LoVo (cell line): ENCODE results near the gene TMTC2.
A peak's percentile ranks its signal among the peaks of the same experiment; 100 is the strongest.

Source experiments
- DNase-seq: peaks from one replicate; pipeline ENCODE4 v3.0.0-alpha.2; 2016; ENCODE audit warnings: low spot score

The TMTC2 gene

DNA sequence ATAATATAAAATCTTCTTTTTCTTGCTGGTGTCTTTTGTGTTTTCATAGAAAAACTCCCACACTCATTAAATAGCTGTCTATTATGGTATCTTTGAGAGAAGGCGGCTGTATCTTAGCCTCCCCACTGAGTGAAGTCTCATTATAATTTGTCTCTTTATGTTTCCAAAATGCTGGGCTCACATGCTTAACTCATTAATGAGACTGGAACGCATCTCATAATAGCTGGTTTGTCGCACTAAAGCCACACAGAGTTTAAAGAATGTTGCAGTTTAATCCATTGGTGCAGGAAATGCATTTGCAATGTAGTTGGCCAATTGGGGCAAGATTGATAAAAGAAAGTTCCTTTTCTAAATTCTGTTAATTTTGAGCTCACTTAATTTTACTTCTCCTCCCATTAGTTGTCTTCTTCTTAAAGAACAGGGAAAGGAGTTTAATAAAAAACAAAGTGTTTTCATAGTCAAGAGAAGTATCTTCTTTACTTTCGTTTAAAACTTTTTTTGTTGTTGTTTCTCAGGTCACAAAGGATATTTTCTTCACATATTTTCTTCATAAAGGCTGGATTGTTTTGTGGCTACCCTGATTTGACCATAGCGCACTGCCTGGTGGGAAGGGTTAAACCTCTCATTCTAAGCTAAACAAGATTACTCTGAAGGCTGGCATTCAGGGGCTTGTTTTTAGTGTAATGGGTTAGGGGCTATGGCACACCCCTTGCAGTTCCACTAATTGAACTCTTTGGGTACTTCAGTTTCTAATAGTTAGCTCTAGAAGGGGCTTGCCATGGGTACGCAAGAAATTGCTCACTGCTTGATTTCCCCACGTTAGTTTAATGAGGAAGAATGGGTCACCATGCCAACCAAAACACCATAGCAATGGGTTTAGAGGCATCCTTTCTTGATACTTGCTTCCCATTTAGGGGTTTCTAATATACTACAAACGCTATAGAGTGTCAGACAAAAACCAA is 197.0 kb downstream of the TMTC2 start:
- DNase-seq: no peak

DNA sequence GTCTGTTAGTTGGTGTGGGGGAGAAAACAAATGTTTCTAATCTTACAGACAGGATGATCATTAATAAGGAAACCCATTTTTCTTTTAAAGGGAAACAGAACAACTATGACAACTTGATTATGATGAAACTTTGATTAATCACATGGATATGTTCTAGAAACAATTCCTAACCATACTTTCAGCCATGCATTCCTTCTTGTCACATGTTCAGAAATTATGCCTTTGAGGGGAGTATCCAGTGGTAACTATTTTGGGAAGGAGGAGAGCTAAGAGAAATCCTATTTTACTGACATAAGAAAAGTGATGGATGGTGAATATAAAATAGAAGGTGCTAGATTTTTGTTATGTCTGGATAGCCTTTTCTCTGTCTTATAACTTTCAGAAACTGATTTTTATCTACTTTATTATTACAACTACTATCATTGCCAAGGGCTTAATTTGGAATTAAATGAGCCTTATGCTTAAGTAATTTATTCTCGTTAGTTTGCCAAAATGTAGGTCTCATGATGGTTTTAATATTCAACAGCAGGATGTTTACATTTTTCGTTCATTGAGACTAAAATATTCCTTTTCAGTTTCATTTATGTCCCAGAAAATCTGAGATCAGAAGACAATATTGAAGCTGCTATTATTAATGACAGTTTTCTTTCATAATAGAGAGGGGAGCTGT is 200.1 kb downstream of the TMTC2 start:
- no peak for DNase-seq

DNA sequence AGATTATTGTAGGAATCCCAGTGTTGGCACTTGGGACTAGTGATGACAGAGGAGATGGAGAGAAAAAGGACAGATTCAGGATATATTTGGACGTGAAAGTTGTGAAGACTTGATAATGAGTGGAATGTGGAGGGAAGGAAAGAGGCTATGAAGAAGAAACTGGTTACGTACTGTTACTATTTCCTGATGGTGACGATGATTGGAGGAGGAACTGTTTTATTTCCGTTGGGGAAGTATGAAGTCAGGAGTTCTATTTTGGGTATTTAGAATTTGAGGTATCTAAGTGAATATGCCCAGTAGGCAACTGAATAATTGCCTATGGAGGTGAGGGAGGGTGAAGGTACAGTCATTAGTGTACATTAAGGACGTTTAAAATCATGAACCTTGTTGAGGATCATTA is 207.2 kb downstream of the TMTC2 start:
- no peak for DNase-seq

DNA sequence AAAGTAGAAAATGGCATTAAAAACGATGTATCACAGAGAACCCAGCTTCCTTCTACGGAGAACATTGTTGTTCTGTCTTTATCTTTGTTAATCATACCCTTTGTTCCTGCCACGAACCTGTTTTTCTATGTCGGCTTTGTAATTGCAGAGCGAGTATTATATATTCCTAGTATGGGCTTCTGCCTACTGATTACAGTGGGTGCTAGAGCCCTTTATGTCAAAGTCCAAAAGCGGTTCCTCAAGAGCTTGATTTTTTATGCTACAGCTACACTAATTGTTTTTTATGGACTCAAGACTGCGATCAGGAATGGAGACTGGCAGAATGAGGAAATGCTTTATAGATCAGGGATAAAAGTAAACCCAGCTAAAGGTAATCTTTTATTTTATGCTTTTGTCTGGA is 209.6 kb downstream of the TMTC2 start:
- no peak for DNase-seq

DNA sequence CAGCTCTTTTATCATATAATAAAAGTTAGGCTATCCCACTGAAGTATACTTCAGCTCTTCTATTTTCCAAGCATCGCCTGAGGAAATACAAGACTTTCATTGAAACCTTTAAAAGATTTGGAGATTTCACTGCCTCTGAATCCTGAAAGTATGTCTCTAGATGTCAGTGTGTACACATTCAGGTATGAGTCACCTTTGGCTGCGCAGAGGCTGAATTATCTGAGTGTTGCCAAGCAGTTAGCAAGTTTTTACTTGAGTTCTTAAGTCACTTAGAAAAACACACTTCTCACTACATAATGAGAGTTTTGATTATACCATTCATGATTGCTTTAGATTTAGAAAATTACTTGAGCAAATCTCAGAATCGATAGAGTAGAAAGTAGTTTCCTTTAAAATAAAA is 210.3 kb downstream of the TMTC2 start:
- peak; percentile 9 for DNase-seq

DNA sequence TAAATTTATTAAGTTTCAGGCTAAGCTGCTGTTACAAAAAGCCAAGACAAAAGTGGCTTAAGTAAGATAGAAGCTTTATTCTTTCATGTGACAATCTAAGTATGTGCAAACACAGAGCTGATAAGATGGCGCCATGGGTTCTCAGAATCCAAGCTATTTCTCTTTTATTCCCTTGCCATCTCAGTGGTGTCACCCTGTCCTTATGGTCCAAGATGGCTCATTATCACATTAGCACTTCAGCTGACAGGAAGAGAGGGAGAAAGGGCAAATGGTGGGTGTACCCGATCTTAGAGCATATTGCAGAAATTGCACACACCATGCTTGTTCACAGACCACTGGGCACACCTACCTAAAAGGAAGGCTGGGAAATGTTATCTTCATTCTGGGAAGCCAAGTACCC is 211.7 kb downstream of the TMTC2 start:
- DNase-seq: no peak

DNA sequence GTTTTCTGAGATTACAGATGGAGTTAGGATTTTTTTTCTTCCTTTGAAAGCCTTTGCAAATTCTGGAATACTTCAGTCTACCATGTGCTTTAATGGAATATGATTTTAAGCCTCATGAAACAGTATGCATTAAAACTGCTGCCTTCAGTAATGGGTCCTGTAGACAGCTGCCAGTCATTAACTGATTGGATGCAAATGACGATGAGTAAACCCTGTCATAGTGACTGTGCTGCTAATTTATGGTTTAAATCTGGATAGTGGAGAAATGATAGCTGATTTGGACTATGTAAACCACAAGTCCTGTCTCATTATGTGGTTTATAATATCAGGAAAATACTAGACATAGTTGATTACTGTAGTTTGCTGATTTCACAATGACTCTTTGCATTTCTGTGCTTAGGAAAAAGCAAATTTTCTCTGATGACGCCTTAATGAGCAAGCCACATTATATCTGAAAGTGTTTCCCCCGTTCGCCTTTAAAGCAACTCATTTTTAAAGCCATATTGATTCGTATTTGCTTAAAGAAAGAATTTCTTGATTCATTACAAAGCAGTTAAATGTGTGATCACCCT is 217.6 kb downstream of the TMTC2 start:
- DNase-seq: no peak

DNA sequence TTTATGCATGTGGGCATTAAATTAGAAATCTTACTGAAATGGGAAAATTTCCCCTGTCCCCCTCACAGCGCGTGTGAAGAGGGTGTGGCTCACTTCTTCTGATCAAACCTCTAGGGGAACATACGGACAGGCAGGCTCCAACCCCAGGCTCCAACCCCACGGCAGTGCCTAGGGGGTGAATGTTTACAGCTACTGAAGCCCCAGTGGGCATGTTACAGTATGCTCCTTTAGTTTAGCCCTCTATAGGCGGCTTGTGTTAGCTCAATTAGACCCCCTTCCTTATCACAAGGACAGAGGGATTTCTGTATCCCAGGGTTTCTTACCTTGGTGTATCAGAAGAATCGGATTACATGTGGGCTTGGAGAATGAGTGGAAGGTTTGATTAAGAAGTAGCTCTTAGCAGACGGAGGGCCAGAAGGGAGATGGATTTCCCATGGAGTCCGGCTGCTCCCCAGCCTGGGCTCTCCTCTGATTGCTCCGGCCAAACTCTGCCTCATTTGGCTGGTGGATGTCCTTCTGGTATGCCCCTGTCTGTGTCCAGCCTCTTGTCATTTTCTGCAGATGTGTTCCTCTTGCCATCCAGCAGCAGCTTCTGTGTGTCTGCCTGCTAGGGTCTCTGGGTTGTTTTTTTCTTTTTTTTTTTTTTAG is 223.7 kb downstream of the TMTC2 start:
- no peak for DNase-seq

DNA sequence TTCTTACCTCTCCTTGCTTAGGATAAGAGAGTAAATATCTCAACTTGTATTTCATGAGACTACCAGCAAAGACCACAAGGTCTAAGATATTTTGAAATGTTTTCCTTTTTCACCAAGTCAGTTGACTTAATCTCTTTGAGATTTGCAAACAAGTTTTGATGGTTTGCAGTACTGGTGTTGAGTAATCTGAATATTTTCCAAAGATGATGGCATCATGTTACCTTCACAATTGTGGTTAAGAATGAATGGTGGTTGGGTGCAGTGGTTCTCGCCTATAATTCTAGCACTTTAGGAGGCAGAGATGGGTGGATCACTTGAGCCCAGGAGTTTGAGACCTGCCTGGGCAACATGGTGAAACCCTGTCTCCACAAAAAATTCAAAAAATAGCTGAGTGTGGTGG is 225.7 kb downstream of the TMTC2 start:
- no peak for DNase-seq

DNA sequence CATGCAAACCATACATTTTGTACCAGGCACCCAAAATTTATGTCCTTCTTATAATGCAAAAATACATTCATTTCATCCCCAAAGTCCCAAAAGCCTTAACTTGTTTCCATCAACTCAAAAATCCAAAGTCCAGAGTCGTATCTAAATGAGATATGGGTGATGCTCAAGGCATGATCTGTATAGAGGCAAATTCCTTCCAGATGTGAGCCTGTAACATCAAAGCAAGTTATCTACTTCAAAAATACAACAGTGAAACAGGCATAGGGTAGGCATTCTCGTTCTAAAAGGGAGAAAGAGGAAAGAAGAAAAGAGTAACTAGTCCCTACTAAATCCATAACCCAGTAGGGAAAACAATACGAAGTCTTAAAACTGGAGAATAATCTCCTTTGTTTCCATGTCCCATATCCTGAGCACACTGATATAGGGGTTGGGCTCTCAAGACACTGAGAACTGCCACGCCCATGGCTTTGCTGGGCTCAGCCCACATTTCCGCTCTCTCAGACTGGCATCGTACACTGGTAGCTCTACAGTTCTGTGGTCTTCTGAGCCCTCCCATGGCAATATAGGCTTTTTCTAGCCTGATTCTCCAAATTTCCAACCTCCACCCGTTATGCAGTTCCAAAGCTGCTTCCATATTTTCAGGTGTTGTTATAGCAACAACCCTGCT is 232.8 kb downstream of the TMTC2 start:
- DNase-seq: no peak

DNA sequence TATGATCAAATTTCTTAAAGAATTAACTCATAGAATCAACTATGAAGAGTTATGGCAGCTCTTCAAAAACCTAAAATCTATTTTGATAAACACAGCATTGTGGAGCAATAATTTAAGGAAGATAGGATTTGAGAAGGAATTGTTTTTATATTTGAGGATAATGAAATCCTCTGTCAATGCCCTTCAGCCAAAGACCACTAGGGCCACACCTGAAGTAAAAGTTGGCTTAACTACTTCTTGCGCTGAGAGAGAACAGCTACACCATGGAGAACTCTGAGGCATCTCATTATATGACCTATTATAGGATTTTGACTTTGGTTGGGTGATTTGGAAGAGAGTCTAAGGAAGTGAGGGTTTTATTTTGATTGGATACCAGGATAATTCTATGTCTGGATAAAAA is 237.2 kb downstream of the TMTC2 start:
- DNase-seq: no peak

DNA sequence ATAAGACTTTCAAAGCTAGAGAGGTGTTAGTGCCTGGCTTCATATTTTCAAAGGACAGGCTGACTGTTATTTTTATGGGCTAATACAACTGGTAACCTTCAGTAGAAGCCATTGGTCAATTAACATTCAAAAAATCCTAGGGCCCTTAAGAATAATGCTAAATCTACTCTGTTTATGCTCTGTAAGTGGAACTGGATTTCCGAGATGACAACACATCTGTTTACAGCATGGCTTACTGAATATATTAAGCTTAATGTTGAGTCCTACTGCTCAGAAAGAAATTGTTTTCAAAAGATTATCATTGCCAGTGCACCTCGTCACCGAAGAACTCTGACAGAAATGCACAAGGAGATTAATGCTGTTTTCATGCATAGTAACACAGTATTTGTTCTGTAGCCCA is 239.9 kb downstream of the TMTC2 start:
- no peak for DNase-seq

DNA sequence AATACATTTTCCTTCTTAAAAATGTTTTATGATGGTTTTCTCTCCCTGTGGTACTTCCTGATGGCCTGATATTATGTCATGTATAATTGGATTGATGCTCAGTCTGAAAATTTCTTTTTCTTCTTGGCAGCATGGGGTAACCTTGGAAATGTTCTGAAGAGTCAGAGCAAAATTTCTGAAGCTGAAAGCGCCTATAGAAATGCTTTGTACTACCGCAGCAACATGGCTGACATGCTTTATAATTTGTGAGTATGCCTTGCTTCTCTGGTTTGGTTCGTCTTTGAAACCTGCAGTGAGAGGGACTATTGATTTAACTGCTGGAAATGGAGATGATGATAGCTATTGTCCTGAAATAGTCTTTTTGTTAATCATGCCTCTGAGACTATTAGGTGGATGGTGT is 243.6 kb downstream of the TMTC2 start:
- DNase-seq: no peak

DNA sequence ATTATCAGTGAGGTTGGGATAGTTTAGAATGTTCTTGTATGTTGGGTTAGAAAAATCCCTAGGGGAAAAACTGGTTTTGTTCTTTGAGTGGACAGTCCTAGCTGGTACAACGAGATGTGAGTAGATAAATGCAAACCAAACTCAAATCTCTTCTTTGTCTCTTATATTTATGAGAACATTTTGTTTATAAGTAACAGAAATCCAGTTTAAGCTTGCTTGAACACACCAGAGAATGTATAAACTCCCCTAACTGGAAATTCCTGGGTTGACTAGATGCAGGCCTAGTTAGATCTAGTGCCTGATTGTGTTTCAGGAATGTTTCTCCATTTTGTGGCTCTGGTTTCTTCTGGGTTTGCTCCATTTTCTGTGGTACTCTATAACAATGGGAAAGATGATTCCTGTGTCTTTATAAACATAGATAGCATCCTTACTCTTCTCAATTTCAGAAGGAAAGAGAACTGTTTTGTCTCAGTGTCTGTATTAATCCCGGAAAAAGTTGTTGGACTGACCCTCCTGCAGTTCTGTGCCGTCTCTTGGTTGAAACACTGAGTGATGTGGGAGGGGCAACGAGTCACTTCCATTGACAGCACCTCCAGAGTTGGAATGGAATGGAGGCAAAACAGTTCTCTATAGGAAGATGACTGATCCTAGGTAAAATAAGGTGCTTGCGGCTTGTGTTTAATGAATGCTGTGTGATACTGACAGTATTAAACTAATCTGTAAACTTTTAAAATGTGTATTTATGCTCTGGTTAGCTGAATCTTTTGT is 244.8 kb downstream of the TMTC2 start:
- DNase-seq: no peak

DNA sequence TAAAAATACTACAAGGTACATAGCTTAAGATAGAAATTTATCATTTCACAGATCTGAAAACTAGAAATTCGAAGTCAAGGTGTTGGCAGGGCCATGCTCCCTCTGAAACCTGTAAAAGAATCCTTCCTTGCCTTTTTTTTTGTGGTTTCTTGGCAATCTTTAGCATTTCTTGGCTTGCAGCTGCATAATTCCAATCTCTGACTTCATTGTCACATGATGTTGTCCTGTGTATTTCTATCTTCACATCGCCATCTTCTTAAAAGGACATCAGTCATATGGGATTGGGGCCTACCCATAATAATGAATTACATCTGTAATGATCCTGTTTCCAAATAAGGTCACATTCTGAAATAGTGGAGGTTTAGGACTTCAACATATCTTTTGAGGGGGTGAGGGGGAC is 250.4 kb downstream of the TMTC2 start:
- no peak for DNase-seq

DNA sequence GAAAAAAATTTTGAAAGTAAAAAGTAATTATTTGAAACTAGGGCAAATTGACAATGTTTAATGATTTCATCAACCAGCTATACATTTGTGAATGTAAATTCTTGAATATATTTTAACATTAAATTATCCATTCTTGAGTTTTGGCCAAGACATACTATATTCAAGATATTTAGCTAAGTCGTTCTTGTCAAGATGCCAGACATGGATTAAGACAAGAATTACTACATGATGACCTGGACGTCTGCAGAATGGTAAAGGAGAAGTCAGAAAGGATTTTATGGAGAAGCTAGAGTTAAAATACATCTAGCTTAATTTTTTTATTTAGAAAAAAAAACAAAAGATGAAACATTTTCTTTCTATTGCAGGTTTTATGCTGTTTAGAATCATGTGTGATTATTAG is 255.8 kb downstream of the TMTC2 start:
- DNase-seq: no peak

DNA sequence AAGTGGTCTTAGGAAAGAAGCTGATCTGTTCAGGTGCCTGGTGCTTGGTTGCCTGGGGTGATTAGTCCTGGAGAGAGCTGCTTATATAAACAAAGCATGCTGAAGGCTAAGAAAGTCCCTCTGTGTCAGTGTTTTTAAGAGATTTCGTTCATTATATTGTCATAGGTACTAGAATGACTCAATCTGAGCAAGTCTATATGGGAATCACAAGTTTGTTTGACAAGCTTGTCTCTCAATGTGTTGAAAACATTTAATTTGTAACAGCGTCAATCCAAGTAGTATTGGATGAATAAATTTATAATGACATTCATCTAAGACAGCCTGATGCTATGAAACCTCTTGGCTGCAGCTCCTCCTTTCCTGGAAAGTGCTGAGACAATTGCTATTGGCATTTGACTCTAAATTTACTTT is 256.3 kb downstream of the TMTC2 start:
- DNase-seq: no peak

DNA sequence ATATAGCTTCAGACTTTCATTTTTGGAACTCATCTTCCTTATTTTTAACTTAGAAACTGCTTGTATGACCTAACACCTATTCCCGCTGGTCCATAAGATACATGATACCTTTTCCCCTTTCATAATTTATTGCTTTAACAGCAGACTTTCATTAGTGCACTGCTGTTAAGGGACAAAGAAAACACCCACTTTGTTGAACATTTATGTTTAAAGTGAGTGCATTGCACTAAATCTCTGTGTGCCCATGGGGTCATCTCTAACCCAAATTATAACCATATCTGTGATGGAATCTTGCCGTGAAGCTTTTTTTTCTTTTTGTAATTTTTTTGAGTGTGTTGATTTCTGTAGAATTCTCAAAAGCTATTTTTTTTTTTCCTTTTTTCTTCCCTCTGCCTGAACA is 261.8 kb downstream of the TMTC2 start:
- DNase-seq: no peak

DNA sequence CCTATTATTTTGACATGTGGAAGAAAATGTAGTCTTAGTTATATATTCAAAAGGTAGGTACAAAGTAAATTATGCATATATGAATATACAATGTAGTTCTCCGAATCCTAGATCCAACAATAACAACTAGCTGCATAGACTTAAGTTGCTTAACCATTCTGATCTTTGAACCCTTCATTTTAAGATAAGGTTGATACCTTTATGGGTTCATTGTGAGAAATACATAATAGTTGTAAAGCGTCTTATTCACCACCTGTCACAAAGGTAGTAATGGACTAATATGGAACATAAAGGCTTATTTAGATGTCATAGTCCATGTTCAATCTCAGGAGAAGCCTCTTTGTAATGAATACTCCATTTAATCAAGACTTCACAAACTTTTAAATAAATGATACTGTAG is 263.6 kb downstream of the TMTC2 start:
- no peak for DNase-seq

DNA sequence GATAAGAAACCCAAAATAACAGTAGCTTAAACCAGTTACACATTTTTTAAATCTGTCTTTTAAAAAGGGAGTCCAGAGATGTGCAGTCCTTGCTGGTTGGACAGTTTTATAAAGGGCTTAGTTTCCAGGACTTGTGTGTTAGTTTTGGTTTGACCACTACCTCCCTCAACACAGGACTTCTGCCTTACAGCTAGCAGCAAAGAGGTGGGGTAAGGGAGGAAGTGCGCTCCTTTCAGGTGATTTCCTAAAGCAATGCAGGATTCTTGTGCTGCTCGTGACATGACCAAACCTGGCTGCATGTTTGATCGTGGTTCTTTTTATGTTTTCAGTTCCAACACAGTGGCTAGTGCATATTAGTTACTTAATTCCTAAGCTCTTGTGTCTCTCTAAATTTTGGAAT is 266.2 kb downstream of the TMTC2 start:
- DNase-seq: no peak

DNA sequence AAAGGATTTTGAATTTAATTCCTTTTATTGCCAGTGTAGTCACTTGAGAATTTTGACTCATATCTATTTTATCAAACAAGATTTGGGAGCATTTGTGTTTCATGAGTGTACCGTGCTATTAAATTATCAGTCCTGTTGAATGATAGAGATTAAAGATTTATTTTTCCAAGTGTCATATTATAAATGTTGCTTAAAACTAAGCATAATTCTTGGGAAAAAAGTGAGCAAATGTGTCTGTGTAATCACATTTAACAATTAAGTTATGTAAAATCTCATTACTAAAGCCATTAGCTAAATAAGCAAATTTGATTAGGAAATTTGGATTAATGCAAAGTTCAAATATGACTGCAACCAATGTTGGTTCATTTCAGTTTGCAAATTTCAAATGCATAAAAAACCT is 266.7 kb downstream of the TMTC2 start:
- DNase-seq: no peak
